OCI-LY1 (cell line): ENCODE results near the gene PPP1R12B.
"Not testable (repeated sequence)": the region's sequence is repeated elsewhere in the genome, so short reads cannot be mapped to it uniquely, and the experiment has no call there.

Experiments used
- H2AFZ ChIP-seq: fragments of 200-600 bp; sonication (generic), shearing (Covaris generic); 2 replicates; pipeline ENCODE4 v1.6.0; 2014; ENCODE audit warnings: antibody characterized with exemption, mild to moderate bottlenecking, low read length
- H3F3A ChIP-seq: fragments of 200-600 bp; sonication (generic), shearing (Covaris generic); 2 replicates; pipeline ENCODE4 v1.6.0; 2014; ENCODE audit warnings: mild to moderate bottlenecking, antibody characterized with exemption, low read length, moderate library complexity; ENCODE audit not compliant: insufficient read depth
- H3K27ac ChIP-seq: fragments of 200-600 bp; sonication (generic); 2 replicates; pipeline ENCODE4 v1.5.1; 2014; ENCODE audit warnings: low read length, mixed run types, mild to moderate bottlenecking, low read depth; ENCODE audit not compliant: poor library complexity, severe bottlenecking
- H3K27me3 ChIP-seq: fragments of 200-600 bp; sonication (generic); 2 replicates; pipeline ENCODE4 v1.6.0; 2014; ENCODE audit warnings: antibody characterized with exemption, mild to moderate bottlenecking, low read length, moderate library complexity; ENCODE audit not compliant: insufficient read depth
- H3K36me3 ChIP-seq: fragments of 200-600 bp; sonication (generic); 2 replicates; pipeline ENCODE4 v1.6.1; 2014; ENCODE audit warnings: mild to moderate bottlenecking, antibody characterized with exemption, low read length, moderate library complexity, mixed read lengths; ENCODE audit not compliant: insufficient read depth
- H3K4me1 ChIP-seq: fragments of 200-600 bp; sonication (generic); 2 replicates; pipeline ENCODE4 v1.5.1; 2014; ENCODE audit warnings: mild to moderate bottlenecking, low read length, moderate library complexity; ENCODE audit not compliant: insufficient read depth, severe bottlenecking
- H3K4me2 ChIP-seq: fragments of 200-600 bp; sonication (generic), shearing (Covaris generic); 2 replicates; pipeline ENCODE4 v1.6.1; 2014; ENCODE audit warnings: low read length
- H3K4me3 ChIP-seq: fragments of 200-600 bp; sonication (generic); 2 replicates; pipeline ENCODE4 v1.5.1; 2014; ENCODE audit warnings: low read length, low read depth, mild to moderate bottlenecking, mixed read lengths; ENCODE audit not compliant: poor library complexity, severe bottlenecking
- H3K79me2 ChIP-seq: fragments of 200-600 bp; shearing (Covaris generic); 2 replicates; pipeline ENCODE4 v1.6.1; 2016; ENCODE audit warnings: mixed run types, low read length, mixed read lengths; ENCODE audit not compliant: insufficient read depth
- H3K9ac ChIP-seq: fragments of 200-600 bp; sonication (generic), shearing (Covaris generic); 2 replicates; pipeline ENCODE4 v1.6.1; 2014; ENCODE audit warnings: mild to moderate bottlenecking, low read length, mixed read lengths
- H3K9me2 ChIP-seq: fragments of 200-600 bp; sonication (generic), shearing (Covaris generic); 2 replicates; pipeline ENCODE4 v1.6.1; 2014; ENCODE audit warnings: low read depth, mild to moderate bottlenecking, low read length, mixed read lengths
- H3K9me3 ChIP-seq: fragments of 200-600 bp; shearing (Covaris generic); 2 replicates; pipeline ENCODE4 v1.6.1; 2014; ENCODE audit warnings: low read length, mixed read lengths
- H4K20me1 ChIP-seq: fragments of 200-600 bp; sonication (generic), shearing (Covaris generic); 2 replicates; pipeline ENCODE4 v1.6.0; 2016; ENCODE audit warnings: mild to moderate bottlenecking, low read length; ENCODE audit not compliant: insufficient read depth
- CTCF ChIP-seq: fragments of 200-600 bp; sonication (generic), shearing (Covaris generic); IDR thresholded peaks from 2 replicates; pipeline ENCODE4 v1.5.1; 2017; ENCODE audit warnings: mild to moderate bottlenecking, antibody characterized with exemption, low read length, moderate library complexity, mixed read lengths
- EZH2 ChIP-seq: fragments of 200-600 bp; sonication (generic), shearing (Covaris generic); IDR thresholded peaks from 2 replicates; pipeline ENCODE4 v1.8.0; 2017; ENCODE audit warnings: borderline replicate concordance, mixed run types, mild to moderate bottlenecking, antibody characterized with exemption, low read length, moderate library complexity, mixed read lengths

The PPP1R12B gene

GRCh38 chr1:202623075-202623474 lies 274.6 kb downstream of the PPP1R12B start:
- Histone ChIP-seq H3K4me3 (no peak overlapping the region), H3K27me3 (0 out of 2 replicates have a peak, but pooled peaks cover 3% of the 10 kb centered on the region), H3K79me2 (no peaks in the 10 kb centered on the region), H3K9me3 (no peaks in the 10 kb centered on the region), H3K9me2 (no peaks in the 10 kb centered on the region), H3K4me2 (no peak overlapping the region), H4K20me1 (no peaks in the 10 kb centered on the region), H3F3A (no peaks in the 10 kb centered on the region), H3K9ac (no peak overlapping the region), H3K27ac (no peak overlapping the region), H3K4me1 (no peaks in the 10 kb centered on the region), H2AFZ (no peak overlapping the region), H3K36me3 (no peaks in the 10 kb centered on the region)
- TF ChIP-seq EZH2 (no peak), CTCF (no peak)

- not testable (repeated sequence) for H2AFZ ChIP-seq, H4K20me1 ChIP-seq, H3K27me3 ChIP-seq, H3F3A ChIP-seq, H3K4me2 ChIP-seq, H3K79me2 ChIP-seq, H3K9me2 ChIP-seq, H3K9me3 ChIP-seq, H3K27ac ChIP-seq, H3K4me1 ChIP-seq, H3K4me3 ChIP-seq, H3K36me3 ChIP-seq, H3K9ac ChIP-seq
Observed at GRCh38 chr1:202623476-202623875, 275.0 kb downstream of the PPP1R12B start.

GRCh38 chr1:202624088-202624780 lies 275.7 kb downstream of the PPP1R12B start:
- Histone ChIP-seq H3K9me2 (no peaks in the 10 kb centered on the region), H3K27me3 (no peaks in the 10 kb centered on the region), H3K4me2 (no peak overlapping the region), H3F3A (no peaks in the 10 kb centered on the region), H2AFZ (no peak overlapping the region), H3K36me3 (no peaks in the 10 kb centered on the region), H3K4me1 (no peaks in the 10 kb centered on the region), H3K4me3 (no peak overlapping the region), H3K9me3 (no peaks in the 10 kb centered on the region), H4K20me1 (no peaks in the 10 kb centered on the region), H3K27ac (no peak overlapping the region), H3K79me2 (no peaks in the 10 kb centered on the region), H3K9ac (no peak overlapping the region)
- TF ChIP-seq EZH2 (no peak), CTCF (no peak)

- H3K27ac ChIP-seq = no peak overlapping the region
- no peaks in the 10 kb centered on the region for H3K9me3 ChIP-seq
- no peaks in the 10 kb centered on the region for H3K79me2 ChIP-seq
- H3K4me1 ChIP-seq = no peaks in the 10 kb centered on the region
- H3K27me3 ChIP-seq = no peaks in the 10 kb centered on the region
- H2AFZ ChIP-seq = no peak overlapping the region
- no peak overlapping the region for H3K9ac ChIP-seq
- H3F3A ChIP-seq = no peaks in the 10 kb centered on the region
- no peak for TF ChIP-seq EZH2
- TF ChIP-seq CTCF = no peak
- no peaks in the 10 kb centered on the region for H3K9me2 ChIP-seq
- H3K4me2 ChIP-seq = no peak overlapping the region
- H3K36me3 ChIP-seq = no peaks in the 10 kb centered on the region
- no peaks in the 10 kb centered on the region for H4K20me1 ChIP-seq
- no peak overlapping the region for H3K4me3 ChIP-seq
Observed at GRCh38 chr1:202624781-202625108, 276.2 kb downstream of the PPP1R12B start.
